ENCODE data around the gene CNNM1.

DNA sequence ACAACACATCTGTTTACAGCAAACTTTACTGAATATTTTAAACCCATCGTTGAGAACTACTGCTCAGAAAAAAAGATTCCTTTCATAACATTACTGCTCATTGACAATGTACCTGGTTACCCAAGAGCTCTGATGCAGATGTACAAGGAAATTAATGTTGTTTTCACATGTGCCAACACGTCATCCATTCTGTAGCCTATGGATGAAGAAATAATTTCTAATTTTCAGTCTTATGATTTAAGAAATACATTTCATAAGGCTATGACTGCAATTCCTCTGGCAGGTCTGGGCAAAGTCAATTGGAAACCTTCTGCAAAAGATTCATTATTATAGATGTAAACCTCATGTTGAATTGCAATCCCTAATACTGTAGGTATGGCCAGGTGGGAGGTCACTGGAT lies 16.7 kb upstream of the CNNM1 start:
- TF ChIP-seq FOXM1 (IDR thresholded peaks at IDR 0.05; ENCODE audit: low read depth) (no peak), FOXM1 (CRISPR knock-in tag; IDR thresholded peaks at IDR 0.05; ENCODE audit: low read depth) (no peak), TRIM28 (IDR thresholded peaks at IDR 0.05) (no peak), EP300 (IDR thresholded peaks at IDR 0.05; ENCODE audit: low read length) (no peak), ATF7 (IDR thresholded peaks at IDR 0.05) (no peak), CTBP1 (IDR thresholded peaks at IDR 0.05; ENCODE audit: borderline replicate concordance) (no peak)
- TF ChIP-seq, protein P1, sequence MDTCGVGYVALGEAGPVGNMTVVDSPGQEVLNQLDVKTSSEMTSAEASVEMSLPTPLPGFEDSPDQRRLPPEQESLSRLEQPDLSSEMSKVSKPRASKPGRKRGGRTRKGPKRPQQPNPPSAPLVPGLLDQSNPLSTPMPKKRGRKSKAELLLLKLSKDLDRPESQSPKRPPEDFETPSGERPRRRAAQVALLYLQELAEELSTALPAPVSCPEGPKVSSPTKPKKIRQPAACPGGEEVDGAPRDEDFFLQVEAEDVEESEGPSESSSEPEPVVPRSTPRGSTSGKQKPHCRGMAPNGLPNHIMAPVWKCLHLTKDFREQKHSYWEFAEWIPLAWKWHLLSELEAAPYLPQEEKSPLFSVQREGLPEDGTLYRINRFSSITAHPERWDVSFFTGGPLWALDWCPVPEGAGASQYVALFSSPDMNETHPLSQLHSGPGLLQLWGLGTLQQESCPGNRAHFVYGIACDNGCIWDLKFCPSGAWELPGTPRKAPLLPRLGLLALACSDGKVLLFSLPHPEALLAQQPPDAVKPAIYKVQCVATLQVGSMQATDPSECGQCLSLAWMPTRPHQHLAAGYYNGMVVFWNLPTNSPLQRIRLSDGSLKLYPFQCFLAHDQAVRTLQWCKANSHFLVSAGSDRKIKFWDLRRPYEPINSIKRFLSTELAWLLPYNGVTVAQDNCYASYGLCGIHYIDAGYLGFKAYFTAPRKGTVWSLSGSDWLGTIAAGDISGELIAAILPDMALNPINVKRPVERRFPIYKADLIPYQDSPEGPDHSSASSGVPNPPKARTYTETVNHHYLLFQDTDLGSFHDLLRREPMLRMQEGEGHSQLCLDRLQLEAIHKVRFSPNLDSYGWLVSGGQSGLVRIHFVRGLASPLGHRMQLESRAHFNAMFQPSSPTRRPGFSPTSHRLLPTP (IDR thresholded peaks at IDR 0.05; ENCODE audit: borderline replicate concordance, extremely low read depth, insufficient read length): no peak
- TF ChIP-seq, protein P2, sequence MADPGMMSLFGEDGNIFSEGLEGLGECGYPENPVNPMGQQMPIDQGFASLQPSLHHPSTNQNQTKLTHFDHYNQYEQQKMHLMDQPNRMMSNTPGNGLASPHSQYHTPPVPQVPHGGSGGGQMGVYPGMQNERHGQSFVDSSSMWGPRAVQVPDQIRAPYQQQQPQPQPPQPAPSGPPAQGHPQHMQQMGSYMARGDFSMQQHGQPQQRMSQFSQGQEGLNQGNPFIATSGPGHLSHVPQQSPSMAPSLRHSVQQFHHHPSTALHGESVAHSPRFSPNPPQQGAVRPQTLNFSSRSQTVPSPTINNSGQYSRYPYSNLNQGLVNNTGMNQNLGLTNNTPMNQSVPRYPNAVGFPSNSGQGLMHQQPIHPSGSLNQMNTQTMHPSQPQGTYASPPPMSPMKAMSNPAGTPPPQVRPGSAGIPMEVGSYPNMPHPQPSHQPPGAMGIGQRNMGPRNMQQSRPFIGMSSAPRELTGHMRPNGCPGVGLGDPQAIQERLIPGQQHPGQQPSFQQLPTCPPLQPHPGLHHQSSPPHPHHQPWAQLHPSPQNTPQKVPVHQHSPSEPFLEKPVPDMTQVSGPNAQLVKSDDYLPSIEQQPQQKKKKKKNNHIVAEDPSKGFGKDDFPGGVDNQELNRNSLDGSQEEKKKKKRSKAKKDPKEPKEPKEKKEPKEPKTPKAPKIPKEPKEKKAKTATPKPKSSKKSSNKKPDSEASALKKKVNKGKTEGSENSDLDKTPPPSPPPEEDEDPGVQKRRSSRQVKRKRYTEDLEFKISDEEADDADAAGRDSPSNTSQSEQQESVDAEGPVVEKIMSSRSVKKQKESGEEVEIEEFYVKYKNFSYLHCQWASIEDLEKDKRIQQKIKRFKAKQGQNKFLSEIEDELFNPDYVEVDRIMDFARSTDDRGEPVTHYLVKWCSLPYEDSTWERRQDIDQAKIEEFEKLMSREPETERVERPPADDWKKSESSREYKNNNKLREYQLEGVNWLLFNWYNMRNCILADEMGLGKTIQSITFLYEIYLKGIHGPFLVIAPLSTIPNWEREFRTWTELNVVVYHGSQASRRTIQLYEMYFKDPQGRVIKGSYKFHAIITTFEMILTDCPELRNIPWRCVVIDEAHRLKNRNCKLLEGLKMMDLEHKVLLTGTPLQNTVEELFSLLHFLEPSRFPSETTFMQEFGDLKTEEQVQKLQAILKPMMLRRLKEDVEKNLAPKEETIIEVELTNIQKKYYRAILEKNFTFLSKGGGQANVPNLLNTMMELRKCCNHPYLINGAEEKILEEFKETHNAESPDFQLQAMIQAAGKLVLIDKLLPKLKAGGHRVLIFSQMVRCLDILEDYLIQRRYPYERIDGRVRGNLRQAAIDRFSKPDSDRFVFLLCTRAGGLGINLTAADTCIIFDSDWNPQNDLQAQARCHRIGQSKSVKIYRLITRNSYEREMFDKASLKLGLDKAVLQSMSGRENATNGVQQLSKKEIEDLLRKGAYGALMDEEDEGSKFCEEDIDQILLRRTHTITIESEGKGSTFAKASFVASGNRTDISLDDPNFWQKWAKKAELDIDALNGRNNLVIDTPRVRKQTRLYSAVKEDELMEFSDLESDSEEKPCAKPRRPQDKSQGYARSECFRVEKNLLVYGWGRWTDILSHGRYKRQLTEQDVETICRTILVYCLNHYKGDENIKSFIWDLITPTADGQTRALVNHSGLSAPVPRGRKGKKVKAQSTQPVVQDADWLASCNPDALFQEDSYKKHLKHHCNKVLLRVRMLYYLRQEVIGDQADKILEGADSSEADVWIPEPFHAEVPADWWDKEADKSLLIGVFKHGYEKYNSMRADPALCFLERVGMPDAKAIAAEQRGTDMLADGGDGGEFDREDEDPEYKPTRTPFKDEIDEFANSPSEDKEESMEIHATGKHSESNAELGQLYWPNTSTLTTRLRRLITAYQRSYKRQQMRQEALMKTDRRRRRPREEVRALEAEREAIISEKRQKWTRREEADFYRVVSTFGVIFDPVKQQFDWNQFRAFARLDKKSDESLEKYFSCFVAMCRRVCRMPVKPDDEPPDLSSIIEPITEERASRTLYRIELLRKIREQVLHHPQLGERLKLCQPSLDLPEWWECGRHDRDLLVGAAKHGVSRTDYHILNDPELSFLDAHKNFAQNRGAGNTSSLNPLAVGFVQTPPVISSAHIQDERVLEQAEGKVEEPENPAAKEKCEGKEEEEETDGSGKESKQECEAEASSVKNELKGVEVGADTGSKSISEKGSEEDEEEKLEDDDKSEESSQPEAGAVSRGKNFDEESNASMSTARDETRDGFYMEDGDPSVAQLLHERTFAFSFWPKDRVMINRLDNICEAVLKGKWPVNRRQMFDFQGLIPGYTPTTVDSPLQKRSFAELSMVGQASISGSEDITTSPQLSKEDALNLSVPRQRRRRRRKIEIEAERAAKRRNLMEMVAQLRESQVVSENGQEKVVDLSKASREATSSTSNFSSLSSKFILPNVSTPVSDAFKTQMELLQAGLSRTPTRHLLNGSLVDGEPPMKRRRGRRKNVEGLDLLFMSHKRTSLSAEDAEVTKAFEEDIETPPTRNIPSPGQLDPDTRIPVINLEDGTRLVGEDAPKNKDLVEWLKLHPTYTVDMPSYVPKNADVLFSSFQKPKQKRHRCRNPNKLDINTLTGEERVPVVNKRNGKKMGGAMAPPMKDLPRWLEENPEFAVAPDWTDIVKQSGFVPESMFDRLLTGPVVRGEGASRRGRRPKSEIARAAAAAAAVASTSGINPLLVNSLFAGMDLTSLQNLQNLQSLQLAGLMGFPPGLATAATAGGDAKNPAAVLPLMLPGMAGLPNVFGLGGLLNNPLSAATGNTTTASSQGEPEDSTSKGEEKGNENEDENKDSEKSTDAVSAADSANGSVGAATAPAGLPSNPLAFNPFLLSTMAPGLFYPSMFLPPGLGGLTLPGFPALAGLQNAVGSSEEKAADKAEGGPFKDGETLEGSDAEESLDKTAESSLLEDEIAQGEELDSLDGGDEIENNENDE (IDR thresholded peaks at IDR 0.05; ENCODE audit: low read depth, low read length): no peak
